ENCODE measurements around the gene IRGC.
A peak's percentile ranks its signal among the peaks of the same experiment; 100 is the strongest.

IRGC gene

DNA sequence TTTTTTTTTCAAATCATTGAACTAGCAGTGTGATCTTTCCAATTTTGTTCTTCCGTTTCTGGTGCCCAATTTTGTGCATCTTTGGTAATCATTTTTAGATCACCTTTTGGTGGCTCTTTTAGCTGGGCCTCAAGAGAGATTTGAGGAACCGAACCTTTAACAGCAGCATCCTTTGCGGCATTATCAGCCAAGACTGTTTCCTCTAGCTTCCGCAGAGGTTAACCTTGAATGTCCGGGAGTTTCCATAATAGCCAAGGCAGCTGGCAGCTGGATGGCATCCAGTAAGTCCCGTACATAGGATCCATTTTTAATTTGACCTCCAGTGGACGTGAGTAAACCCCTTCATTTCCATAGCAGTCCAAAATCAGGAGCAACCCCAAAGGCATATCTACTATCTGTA lies 9.6 kb downstream of the IRGC start:
- DNase-seq (ENCODE audit: low read depth): no peak

DNA sequence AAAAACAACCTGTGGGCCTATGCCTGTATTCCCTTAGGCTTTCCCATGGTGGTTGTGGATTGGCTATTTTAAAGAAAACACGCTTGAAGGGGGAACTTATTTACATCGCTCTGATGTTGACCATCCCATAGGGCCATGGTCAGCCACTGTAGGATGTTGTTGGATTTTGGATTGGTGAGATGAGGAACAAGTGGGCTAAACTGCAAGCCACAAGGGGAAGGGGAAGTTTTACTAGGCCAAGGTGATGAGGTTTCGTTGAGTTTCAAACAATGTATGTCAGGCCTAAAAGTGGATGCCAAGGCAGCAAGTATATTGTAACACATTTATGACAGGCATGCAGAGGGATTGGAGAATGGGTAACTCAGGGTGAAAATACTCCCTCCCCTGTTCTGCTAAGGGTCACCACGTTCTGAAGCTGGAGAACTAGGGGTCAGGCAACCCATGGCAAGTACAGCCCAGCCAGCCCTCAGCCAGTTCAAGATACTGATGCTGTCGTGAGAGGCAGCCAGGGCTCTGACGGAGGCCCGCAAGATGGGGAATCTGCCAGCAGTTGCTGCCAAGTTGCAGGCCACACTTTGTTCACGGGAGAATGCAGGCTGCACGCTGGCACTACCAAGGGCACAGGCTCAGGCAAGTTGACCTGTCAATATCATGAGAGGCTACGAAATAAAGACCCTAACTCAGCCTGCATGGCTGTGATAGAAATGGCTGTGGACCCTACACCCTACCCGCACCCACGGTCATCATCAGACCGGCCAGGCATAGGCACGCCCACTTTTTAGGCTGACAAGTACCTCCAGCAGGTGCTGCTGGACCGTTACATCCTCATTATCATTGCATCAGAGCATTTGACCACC lies 11.1 kb downstream of the IRGC start:
- no peak for DNase-seq (ENCODE audit: low read depth)

DNA sequence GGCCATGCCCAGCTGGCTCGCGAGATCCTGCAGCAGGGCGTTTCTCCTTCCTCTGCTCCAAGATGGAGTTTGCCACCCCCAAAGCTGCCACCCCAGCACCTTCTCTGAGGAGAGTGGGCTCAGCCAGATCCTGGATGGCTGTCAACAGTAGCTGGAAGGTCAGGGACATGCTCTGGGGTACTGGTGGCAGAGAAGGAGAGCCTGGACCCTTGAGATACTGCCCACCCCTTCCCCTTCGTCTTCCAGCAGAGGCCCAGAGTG lies 11.6 kb downstream of the IRGC start:
- no peak for DNase-seq (ENCODE audit: low read depth)

DNA sequence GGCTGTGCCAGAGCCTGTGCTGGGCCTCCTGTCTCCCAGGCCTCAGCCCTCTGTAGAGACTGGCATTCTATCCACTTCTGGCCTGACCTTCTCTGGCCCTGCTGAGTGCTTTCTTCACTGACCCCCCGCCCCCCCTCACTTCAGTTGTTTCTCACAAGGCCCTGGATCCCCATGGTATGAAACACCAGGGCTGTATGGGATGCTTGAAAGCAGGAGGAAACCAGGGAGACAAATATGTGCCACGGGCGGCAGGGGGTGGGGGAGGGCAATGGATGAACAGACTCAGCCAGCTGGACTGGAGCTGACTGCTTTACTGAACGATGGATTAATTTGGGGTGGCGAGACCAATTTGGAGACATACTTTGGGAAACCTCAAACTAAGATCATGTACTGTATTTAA lies 14.0 kb downstream of the IRGC start:
- no peak for DNase-seq (ENCODE audit: low read depth)

DNA sequence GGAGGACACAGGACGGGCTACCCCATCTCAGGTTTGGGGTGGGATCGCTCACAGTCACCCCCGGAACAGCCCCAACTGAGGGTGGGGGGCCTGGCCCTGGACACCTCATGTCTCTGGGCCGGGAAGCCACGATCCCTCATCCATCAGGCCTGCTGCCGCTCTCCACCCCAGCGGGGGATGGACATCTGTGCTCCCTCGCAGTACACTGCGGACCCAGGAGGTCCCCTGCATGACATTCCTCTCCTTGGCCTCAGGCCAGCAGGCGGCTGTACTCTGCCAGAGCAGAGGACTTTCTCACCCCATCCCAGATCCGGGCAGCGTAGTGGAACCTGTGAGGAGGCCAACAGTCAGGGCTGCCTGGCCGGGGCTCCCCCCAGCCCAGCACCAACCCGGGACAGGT lies 15.5 kb downstream of the IRGC start:
- DNase-seq (ENCODE audit: low read depth): no peak

DNA sequence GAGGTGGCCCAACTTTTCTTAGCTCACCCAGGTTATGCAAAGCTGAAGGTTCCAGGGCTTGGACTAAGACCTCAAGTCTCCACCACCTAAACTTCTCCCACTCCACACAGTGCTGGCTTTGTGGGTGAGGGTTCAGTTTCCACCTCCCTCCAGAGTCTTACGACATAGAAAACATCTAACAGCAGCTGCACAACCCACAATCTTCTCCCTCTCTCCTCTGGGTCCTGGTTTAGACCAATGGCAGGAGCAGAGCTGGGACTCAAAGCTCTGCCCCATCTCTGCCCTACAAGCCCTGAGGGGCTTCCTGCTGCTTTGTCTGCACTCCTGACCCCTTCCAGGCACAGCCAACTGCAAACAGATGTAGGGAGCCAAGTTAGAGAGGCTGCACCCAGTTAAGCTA lies 16.0 kb downstream of the IRGC start:
- no peak for DNase-seq (ENCODE audit: low read depth)

DNA sequence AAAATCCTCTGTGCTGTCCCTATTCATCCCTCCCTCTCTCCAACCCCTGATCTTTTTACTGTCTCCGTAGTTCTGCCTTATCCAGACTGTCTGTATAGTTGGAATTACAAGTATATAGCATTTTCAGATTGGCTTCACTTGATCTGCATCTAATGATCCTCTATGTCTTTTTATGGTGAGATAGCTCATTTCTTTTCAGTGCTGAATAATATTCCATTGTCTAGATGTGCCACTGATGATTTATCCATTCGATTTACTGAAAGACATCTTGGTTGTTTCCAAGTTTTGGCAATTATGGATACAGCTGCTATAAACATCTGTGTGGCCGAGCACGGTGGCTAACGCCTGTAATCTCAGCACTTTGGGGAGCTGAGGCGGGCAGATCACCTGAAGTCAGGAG lies 19.1 kb downstream of the IRGC start:
- DNase-seq (ENCODE audit: low read depth): no peak

DNA sequence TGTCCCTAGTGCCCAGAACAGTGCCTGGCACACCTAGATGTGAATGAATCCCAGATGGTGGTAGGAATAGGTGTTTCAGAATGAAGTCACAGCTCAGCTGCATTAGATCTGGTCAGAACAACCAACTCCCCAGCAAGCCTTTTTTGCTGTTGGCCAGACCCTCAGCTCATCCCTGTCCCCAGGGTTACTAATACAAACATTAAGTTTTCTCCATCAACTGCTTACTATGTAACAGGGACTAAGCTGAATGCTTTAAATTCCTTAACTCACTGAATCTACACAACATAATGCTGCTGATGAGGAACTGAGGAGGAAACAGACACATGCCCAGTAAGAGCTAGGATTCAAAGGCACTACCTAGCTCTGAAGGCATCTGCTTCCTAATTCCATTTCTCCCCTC lies 20.1 kb downstream of the IRGC start:
- no peak for DNase-seq (ENCODE audit: low read depth)

DNA sequence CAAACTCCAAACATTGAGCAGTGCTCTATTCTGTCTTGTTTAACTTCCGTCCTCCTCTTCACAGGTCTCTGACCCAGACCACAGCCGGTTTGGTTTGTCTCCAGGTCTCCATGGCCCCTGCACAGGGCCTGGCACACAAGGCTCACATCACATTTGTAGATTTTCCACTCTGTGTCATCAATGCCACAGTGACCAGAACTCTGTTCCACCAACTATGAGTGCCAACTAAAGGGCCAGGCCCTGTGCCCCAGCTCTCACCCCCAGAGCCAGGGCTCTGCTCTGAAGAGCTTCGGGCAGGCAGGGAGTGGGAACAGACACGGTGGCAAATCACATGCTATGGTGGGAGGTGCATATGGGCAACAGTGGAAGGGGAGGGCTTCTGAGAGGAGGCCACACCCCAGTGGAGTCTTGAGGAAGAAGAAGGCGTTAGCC lies 22.9 kb downstream of the IRGC start:
- DNase-seq (ENCODE audit: low read depth): no peak

DNA sequence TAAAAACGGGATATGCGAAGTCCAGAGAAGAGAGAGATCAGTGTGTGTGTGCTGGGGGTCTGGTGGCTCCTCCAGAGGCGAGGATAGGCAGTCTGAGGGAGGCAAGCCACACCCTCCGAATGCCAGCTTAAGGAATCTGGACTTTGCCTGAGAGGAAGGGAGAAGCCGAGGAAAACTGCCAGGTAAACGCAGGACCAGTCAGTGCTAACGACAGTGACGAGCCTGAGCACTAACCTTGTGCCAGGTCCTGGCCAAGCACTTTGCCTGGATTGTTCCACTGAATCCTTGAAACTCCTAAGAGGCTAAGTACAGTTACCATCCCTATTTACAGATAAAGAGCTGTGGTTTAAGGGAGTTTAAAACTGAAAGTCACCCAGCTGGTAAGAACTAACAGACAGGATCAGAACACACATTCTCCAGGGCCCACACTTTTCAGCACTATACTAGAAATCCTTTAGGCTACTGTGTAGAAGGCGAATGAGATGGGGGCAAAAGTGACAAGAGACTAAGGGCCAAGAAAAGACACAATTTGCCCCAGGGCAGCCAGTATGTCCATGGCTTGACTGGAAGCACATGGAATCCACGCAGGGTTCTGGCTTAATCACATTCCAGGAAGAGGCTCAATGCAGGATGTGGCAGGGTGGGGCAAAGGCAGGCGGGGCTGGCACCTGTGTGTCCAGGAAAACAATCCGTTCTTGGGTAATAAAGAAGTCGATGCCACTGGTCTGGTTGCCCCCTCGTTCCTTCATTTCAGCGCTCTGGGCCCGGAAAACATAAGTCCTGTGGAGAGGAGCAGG lies 23.8 kb downstream of the IRGC start:
- no peak for DNase-seq (ENCODE audit: low read depth)

DNA sequence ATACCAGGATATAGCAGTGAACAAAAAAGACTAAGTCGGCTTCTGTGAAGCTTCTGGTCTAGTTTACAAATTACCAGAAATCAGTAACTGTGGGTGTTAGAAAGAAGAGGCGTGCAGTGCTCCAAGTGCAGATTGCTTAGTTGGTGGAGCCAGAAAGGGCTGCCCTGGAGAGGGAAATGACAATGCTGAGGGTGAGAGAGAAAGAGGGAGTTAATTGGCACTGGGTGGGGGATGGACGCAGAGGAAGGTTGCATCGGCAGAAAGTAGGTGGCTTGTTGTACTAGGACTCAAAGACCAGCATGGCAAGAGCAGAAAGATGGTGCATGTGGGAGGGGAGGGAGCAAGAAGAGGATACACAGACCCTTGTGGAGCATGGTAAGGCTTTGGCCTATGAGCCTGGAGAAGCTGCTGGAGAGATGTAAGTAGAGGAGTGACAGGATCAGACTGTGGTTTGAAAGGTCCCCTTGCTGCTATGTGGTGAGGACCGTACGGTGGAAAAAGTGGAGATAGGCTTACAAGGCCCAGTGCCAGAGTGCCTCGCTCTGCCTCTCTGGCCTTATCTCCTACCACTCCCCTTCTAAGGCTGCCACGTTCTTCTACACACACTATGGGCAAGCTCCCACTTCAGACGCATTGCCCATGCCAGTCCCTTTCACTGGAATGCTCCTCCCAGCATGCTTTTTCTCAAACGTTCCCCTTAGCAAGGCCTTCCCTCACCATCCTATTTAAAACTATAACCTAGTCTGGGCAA lies 25.4 kb downstream of the IRGC start:
- DNase-seq (ENCODE audit: low read depth): no peak

DNA sequence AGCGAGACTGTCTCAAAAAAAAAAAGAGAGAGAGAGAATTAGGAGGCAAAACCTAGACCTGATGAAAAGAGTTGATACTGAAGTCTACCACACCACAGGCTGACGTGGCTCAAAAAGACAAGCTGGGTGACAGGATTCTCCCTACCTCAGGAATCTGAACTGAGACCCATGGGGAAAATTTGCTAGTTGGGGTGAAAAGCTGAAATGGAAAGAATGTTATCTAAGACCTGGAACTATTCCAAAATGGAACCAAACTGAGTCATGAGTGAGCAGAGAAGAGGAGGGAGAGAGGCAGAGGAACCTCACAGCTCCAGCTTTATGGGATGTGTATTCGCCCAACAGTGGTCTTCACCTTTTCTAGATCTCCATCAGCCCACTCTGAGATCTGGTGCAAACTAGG lies 27.2 kb downstream of the IRGC start:
- DNase-seq (ENCODE audit: low read depth): no peak

DNA sequence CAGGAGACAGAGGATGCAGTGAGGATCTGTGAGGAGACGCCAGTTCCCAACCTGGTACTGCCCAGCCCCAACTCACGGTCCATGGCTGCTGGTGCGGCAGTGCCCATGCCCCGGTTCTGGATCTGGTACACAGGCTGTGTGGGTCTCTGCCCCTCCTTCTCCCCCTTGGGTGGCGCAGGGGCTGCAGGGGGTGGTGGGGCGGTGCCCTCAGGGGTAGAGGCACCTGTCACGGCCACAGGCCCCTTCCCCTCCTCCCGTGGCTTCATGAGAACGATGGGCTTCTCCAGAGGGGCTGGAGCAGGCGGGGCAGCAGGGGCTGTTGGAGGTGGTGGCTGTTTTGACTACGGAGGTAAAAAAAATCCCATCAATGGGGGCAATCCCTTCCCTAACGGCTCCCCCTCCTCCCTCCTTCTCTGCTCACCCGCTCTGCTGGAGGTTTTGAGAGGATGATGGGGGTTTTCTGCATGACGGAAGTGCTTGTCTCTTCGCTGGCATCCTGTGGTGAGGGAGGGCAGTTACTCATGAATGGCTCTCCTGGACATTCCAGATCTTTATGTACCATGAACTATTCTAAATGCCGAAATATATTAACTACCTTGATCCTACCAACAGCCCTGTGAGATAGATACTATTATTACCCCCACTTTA lies 31.8 kb downstream of the IRGC start:
- no peak for DNase-seq (ENCODE audit: low read depth)

DNA sequence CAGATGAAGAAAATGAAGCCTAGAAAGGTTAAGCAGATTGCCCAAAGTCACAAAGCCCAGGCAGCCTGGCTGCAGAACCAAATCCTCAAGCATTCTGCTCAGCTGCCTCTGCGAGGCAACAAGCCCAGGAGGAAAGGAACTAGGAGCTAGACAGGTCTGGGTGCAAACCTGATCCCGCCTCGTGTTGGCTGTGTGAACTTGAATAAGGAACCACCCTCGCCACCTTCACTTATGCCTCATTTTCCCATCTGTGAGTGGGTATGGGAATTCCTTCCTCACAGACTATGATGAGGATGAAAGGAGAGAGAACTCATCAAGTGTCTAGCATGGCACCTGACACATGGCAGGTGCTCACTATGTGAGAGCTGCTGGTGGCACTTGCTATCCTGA lies 32.3 kb downstream of the IRGC start:
- no peak for DNase-seq (ENCODE audit: low read depth)

DNA sequence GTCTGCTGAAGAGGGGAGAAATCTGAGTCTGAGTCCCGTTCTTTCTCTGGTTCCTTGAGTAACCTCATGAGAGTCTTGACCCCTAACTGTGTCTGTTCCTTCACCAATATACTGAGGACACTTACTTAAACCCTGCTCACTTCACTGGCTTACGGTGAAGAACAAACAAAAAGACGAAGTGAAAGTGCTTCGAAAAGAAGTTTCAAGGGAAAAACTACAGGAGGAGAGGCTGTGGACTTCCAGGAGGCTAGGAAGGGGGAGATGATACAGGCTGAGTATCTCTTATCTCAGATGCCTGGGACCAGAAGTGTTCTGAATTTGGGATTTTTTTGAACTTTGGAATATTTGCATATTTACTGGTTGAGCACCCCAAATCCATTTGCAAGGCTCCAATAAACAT lies 32.8 kb downstream of the IRGC start:
- no peak for DNase-seq (ENCODE audit: low read depth)

DNA sequence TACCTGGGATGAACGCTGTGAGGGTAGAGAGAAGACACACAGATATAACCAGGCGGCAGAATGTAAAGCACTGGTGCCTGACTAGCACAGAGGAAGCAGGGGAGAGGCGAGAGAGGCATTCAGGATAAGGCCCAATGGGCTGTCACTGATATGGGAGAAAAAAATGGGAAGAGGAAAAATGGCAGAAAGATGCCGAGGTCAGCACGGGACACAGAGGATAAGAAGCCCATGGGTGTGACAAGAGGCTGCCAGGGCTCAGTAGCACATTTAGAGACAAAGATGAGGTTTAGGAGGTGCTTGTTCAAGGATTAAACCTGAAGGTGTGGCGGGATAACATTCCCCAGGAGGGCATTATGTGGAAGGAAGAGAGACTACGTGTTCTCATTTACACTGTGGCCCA lies 33.3 kb downstream of the IRGC start:
- DNase-seq (ENCODE audit: low read depth): no peak

DNA sequence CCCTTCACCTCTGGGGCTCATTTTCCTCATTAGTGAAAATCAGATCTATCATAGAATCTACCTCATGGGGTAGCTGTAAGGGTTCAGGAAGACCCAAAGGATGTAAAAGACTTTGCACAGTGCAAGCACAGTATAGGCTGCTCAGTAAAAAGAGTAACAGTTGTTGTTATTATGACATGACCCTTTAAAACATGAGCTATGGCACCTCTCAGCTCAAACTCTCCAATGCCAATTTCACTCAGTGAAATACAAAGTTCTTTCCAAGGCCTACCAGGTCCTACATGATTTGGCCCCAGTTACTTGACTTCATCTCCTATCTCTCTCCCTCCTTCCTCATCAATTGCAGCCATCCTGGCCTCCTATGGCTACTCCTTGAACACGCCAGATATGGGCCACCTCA lies 34.0 kb downstream of the IRGC start:
- no peak for DNase-seq (ENCODE audit: low read depth)

DNA sequence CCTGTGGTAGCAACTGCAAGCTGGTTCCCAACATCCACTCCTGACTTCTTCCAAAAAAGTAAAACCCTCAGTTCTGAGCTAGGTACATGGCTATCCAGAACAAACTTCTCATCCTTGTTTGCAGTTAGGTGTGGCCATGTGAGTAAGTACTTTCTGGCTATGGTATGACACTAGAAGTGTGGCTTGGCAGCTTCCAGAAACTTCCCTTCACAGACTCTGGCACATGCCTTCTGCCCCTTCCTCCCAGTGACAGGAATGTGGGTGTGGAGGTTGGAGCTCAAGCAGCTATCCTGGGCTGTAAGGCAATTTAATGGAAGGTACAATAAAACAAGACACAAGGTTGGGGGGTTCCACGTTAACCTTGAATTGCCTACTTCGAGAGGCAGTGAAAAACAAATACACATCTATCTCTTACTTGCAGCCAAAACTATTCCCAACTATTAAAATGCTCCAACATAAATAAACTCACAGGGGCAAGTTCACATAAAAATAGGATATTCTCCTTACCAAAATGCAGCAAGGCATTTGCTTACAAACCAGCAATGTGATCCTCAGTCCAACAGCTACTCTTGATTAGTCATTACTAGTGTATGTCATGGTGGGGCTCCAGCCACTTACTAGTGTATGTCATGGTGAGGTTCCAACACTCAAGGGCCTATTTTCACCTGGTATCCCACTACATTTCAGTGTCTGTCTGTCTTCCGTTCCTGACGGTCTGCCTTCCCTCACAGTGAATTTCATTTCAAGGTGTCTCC lies 35.8 kb downstream of the IRGC start:
- no peak for DNase-seq (ENCODE audit: low read depth)

DNA sequence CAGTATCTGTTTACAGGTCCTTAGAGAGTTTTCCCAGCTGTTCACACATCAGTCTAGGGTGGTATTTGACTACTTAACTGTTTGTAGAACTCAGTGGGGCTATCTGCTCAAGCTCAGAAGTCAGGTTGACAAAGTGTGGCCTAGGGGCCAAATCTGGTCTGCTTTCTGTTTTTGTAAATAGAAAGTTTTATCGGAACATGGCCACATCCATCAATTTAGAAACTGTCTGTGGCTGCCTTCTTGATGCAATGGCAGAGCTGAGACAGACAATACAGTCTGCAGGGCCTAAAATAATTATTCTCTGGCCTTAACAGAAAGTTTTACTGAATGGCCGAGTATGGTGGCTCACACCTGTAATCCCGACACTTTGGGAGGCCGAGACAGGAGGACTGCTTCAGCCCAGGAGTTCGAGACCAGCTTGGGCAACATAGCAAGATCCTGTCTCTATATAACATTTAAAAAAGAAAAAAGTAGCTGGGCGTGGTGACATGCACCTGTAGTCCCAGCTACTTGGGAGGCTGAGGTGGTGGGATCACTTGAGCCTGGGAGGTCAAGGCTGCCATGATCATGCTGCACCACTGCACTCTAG lies 36.5 kb downstream of the IRGC start:
- DNase-seq (ENCODE audit: low read depth): no peak

DNA sequence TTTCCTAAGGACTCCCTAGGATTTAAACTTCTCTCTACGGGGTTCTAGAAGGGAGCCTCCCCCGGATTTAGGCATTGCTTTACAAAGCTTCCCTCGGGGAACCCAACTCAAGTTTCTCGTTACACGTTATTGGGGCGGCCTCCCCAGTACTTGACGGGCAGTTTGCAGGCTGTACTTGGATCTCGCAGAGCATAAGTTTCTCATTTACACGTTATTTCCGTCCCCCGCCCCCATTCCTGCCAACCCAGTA lies 38.3 kb downstream of the IRGC start:
- DNase-seq (ENCODE audit: low read depth): no peak

DNA sequence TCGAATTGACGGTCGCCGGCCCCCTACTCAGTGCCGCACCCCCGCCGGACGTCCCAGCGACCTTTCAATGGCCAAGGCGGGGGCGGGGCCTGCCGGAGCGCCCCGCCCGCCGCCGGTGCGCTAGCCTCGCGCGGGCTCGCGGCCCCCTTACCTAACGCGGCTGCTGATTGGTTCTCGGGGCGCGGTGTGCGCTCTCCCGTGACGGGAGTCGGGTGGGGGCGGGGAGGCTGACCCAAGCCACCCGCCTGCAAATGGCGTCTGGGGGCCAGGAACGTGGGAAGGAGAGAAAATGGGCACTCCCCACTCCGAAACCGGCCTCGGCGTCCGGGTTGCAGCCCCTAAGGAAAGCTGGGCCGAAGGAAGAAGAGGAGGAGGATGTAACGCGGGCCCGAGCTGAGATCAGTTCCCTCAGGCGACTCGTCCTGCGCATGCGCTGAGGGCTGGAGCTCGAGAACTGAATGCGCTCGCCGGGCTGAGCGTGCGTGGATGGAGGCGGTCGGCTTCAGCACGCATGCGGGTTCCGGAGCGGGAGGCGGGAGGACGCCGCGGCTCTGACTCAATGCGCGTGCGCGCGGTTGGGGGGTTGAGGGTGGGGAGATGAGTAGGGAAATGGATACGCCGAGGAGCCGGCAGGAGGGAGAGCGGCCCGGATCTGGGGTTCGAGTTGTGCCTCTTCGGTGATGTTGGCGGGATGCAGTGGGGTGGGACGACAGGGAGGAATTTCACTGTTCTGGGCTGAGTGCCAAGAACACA lies 38.8 kb downstream of the IRGC start, which contains the start of gene SMG9:
Gene SMG9 (minus strand): TSS at position 460 of the 753 bp plus-strand sequence. CDS start 4,221 bp downstream, outside the sequence.
- DNase-seq (ENCODE audit: low read depth): peak; percentile 98

All from stimulated activated CD8-positive, alpha-beta memory T cell treated with anti-CD3 and anti-CD28 coated beads, Interleukin-4, amount 100 ng/mL, for 24 hours (primary cell).